GM12864 (cell line): ENCODE measurements around the gene JSRP1.

ENCODE experiments used
- DNase-seq: peaks from one replicate; pipeline ENCODE4 v3.0.0-alpha.2; 2011; ENCODE audit warnings: low read depth
- H3K4me3 ChIP-seq: 2 replicates; pipeline ENCODE4 v1.5.1; 2011; ENCODE audit warnings: mild to moderate bottlenecking, low read depth, low read length, control low read depth
- TF ChIP-seq, protein P1 (sequence below): IDR thresholded peaks from 2 replicates; pipeline ENCODE4 v1.5.1; 2011; ENCODE audit warnings: low read depth, mild to moderate bottlenecking, moderate library complexity, low read length, control low read depth, inconsistent platforms; ENCODE audit errors: missing control alignments

Gene JSRP1

GRCh38 chr19:2225415-2226050 is 30.7 kb downstream of the JSRP1 start:
- TF ChIP-seq, protein P1, sequence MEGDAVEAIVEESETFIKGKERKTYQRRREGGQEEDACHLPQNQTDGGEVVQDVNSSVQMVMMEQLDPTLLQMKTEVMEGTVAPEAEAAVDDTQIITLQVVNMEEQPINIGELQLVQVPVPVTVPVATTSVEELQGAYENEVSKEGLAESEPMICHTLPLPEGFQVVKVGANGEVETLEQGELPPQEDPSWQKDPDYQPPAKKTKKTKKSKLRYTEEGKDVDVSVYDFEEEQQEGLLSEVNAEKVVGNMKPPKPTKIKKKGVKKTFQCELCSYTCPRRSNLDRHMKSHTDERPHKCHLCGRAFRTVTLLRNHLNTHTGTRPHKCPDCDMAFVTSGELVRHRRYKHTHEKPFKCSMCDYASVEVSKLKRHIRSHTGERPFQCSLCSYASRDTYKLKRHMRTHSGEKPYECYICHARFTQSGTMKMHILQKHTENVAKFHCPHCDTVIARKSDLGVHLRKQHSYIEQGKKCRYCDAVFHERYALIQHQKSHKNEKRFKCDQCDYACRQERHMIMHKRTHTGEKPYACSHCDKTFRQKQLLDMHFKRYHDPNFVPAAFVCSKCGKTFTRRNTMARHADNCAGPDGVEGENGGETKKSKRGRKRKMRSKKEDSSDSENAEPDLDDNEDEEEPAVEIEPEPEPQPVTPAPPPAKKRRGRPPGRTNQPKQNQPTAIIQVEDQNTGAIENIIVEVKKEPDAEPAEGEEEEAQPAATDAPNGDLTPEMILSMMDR, result no peak
- no peak overlapping the region for H3K4me3 ChIP-seq
- DNase-seq, result no peak

DNA sequence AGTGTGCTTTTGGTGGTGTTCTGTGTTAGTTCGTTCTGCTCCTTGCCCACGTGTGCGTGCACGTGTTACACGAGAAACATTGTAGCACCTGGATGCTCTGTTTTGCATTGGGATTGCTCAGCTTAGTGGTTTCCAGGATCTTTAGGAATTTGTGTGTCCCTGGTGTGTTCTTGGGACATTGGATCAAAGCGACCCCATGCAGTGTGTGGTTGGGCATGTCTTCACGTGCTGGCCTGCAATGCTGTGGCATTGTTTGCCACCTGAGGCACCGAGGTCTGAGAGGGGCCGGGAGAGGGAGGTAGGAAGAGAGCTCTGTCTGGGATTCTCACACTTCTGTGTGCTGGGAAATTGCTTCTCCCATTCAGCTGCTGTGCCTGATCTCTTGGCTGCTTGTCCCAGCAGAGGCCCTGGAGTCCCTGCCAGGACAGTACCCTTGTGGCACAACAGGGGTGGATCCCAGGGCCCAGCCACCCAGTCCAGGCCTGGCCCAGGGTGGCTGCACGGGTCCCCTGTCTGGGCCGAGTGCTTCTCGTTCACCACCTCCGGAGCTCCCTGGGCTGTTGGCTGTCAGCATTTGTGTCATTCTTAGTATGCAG is 31.4 kb downstream of the JSRP1 start:
- no peak for DNase-seq
- no peak overlapping the region for H3K4me3 ChIP-seq
- TF ChIP-seq, protein P1, result no peak

DNA sequence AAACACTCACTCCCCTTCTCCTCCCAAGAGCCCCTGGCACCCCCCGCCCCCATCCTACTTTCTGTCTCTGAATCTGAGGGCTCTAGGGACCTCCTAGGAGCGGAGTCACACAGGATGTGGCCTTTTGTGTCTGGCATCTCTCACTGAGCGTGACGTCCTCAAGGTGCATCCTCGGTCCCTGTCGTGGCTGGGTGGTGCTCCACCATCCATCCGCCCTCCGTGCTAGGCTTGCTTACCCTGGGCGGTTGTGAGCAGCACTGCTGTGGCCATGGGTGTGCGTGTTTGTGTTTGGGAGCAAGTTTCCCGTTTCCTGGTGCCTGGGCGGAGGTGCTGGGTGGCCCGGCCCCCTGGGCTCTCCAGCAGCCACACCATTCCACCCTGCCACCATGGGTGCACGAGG is 32.3 kb downstream of the JSRP1 start:
- DNase-seq, result peak; percentile 34
- TF ChIP-seq, protein P1, result no peak
- no peak overlapping the region for H3K4me3 ChIP-seq

DNA sequence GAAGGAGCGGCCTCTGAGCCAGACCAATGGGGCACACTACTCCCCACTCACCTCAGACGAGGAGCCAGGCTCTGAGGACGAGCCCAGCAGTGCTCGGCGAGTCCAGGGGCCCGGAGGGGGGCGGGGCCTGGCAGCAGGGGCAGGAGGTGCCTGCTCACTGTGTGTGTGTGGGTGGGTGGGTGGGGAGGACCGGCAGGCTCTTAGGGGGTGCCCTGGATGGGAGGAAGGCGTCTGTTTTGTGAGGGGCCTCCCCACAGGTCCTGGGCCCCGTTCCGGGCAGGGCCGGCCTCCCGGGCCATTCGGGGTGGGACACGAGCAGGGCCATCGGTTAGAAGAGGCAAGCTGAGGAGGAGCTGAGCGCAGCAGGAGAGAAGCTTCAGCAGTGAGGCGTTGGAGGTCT is 32.8 kb downstream of the JSRP1 start:
- TF ChIP-seq, protein P1, result no peak
- H3K4me3 ChIP-seq, result no peak overlapping the region
- no peak for DNase-seq

- TF ChIP-seq, protein P1, result no peak
- no peak for DNase-seq
- no peak overlapping the region for H3K4me3 ChIP-seq
Observed at GRCh38 chr19:2221918-2222317, 34.3 kb downstream of the JSRP1 start.

GRCh38 chr19:2221250-2221831 is 34.9 kb downstream of the JSRP1 start:
- TF ChIP-seq, protein P1, result no peak

More at GRCh38 chr19:2221250-2221831, 34.9 kb downstream of the JSRP1 start:
- DNase-seq, result no peak
- no peak overlapping the region for H3K4me3 ChIP-seq
